Neural cell (in vitro differentiated cells): ENCODE measurements around the gene NME7. TPM values are rescaled to one million over a fixed set of nuclear protein-coding genes. Genes with fewer than 3 reads are reported as not detected.

Experiments used
- H2AFZ ChIP-seq: fragments of 200-600, 300-800 bp; sonication (generic), shearing (Covaris generic); 2 replicates; pipeline ENCODE4 v1.6.0; 2014; ENCODE audit warnings: low read depth, mild to moderate bottlenecking, antibody characterized with exemption, low read length, moderate library complexity
- H3F3A ChIP-seq: fragments of 200-600 bp; shearing (Covaris generic); 2 replicates; pipeline ENCODE4 v1.6.1; 2016; ENCODE audit warnings: mild to moderate bottlenecking, moderate library complexity, mixed read lengths, antibody characterized with exemption, low read length; ENCODE audit not compliant: insufficient read depth, poor library complexity, severe bottlenecking
- H3K27ac ChIP-seq: fragments of 200-600, 300-800 bp; sonication (generic), shearing (Covaris generic); 2 replicates; pipeline ENCODE4 v1.5.1; 2014; ENCODE audit warnings: mild to moderate bottlenecking, low read length, moderate library complexity
- H3K27me3 ChIP-seq: fragments of 300-800, 200-600 bp; sonication (generic), shearing (Covaris generic); 2 replicates; pipeline ENCODE4 v1.6.0; 2014; ENCODE audit warnings: mild to moderate bottlenecking, low read depth, low read length, moderate library complexity; ENCODE audit not compliant: insufficient read depth
- H3K36me3 ChIP-seq: fragments of 300-800, 200-600 bp; sonication (generic), shearing (Covaris generic); 2 replicates; pipeline ENCODE4 v1.5.1; 2014; ENCODE audit warnings: mild to moderate bottlenecking, antibody characterized with exemption, low read length, moderate library complexity; ENCODE audit not compliant: insufficient read depth
- H3K4me2 ChIP-seq: fragments of 300-800, 200-600 bp; sonication (generic), shearing (Covaris generic); 2 replicates; pipeline ENCODE4 v1.6.0; 2014; ENCODE audit warnings: mild to moderate bottlenecking, low read length
- H3K4me3 ChIP-seq: fragments of 300-800, 200-600 bp; sonication (generic), shearing (Covaris generic); 2 replicates; pipeline ENCODE4 v1.5.1; 2014; ENCODE audit warnings: mild to moderate bottlenecking, low read length, moderate library complexity
- H3K79me2 ChIP-seq: fragments of 200-600 bp; shearing (Covaris generic); replicated peaks from 2 replicates; pipeline ENCODE4 v1.6.0; 2014; ENCODE audit warnings: mild to moderate bottlenecking, low read length, moderate library complexity; ENCODE audit not compliant: insufficient read depth
- H3K9ac ChIP-seq: fragments of 300-800, 200-600 bp; sonication (generic), shearing (Covaris generic); 2 replicates; pipeline ENCODE4 v1.6.1; 2016; ENCODE audit warnings: mild to moderate bottlenecking, low read length, mixed read lengths
- H3K9me2 ChIP-seq: fragments of 200-600 bp; shearing (Covaris generic); 2 replicates; pipeline ENCODE4 v1.6.1; 2016; ENCODE audit warnings: mild to moderate bottlenecking, low read length, mixed read lengths; ENCODE audit not compliant: insufficient read depth
- H3K9me3 ChIP-seq: fragments of 200-600, 300-800 bp; sonication (generic), shearing (Covaris generic); 2 replicates; pipeline ENCODE4 v1.6.1; 2016; ENCODE audit warnings: mild to moderate bottlenecking, mixed run types, low read length, moderate library complexity, mixed read lengths
- H4K20me1 ChIP-seq: fragments of 200-600 bp; shearing (Covaris generic); 2 replicates; pipeline ENCODE4 v1.6.1; 2016; ENCODE audit warnings: mild to moderate bottlenecking, mixed run types; ENCODE audit not compliant: insufficient read depth
- CTCF ChIP-seq: fragments of 450-650 bp; IDR thresholded peaks from 2 replicates; pipeline ENCODE4 v1.5.1; 2014; ENCODE audit warnings: antibody characterized with exemption, mild to moderate bottlenecking, moderate library complexity; ENCODE audit not compliant: poor library complexity, severe bottlenecking
- EP300 ChIP-seq: fragments of 450-650 bp; conservative IDR thresholded peaks from 2 replicates; pipeline ENCODE4 v1.6.1; 2014; ENCODE audit warnings: antibody characterized with exemption, mild to moderate bottlenecking, moderate library complexity; ENCODE audit not compliant: poor library complexity, severe bottlenecking
- EZH2 ChIP-seq: fragments of 200-600, 300-800 bp; shearing (Covaris generic), sonication (generic); IDR thresholded peaks from 2 replicates; pipeline ENCODE4 v1.6.1; 2014; ENCODE audit warnings: antibody characterized with exemption, low read length, borderline replicate concordance, mild to moderate bottlenecking; ENCODE audit not compliant: insufficient read depth, poor library complexity, severe bottlenecking
- MXI1 ChIP-seq: fragments of 450-650 bp; conservative IDR thresholded peaks from 2 replicates; pipeline ENCODE4 v1.6.1; 2014; ENCODE audit warnings: antibody characterized with exemption, mild to moderate bottlenecking; ENCODE audit not compliant: poor library complexity, severe bottlenecking
- POLR2AphosphoS5 ChIP-seq: IDR thresholded peaks from 2 replicates; pipeline ENCODE4 v1.6.1; 2012
- RAD21 ChIP-seq: fragments of 450-650 bp; conservative IDR thresholded peaks from 2 replicates; pipeline ENCODE4 v1.6.1; 2014; ENCODE audit warnings: antibody characterized with exemption, mild to moderate bottlenecking, moderate library complexity
- REST ChIP-seq: IDR thresholded peaks from 2 replicates; pipeline ENCODE4 v1.6.1; 2012; ENCODE audit warnings: borderline replicate concordance
- SMC3 ChIP-seq: fragments of 450-650 bp; conservative IDR thresholded peaks from 2 replicates; pipeline ENCODE4 v1.6.1; 2014; ENCODE audit warnings: antibody characterized with exemption, mild to moderate bottlenecking, moderate library complexity; ENCODE audit not compliant: poor library complexity
- TAF1 ChIP-seq: IDR thresholded peaks from 2 replicates; pipeline ENCODE4 v1.6.1; 2012; ENCODE audit warnings: low read depth
- polyA plus RNA-seq: library from polyadenylated mRNA; depleted of rRNA; stranded (reverse); fragments of >200 nt; gene quantifications from 2 replicates; pipeline ENCODE4 v1.2.3, GENCODE V29; 2014

Gene NME7
- polyA plus RNA-seq, 1 donor from 2014 or later: 42.4 TPM

- Histone ChIP-seq H3K79me2 (no peaks in the 10 kb centered on the region), H3K36me3 (no peaks in the 10 kb centered on the region), H3K4me2 (no peak overlapping the region), H3K27me3 (no peaks in the 10 kb centered on the region), H3F3A (no peaks in the 10 kb centered on the region), H4K20me1 (no peaks in the 10 kb centered on the region), H3K9ac (no peak overlapping the region), H3K9me2 (no peaks in the 10 kb centered on the region), H2AFZ (no peak overlapping the region), H3K4me3 (no peak overlapping the region), H3K9me3 (no peaks in the 10 kb centered on the region), H3K27ac (no peak overlapping the region)
- no peak for TF ChIP-seq REST
- no peak for TF ChIP-seq SMC3
- TF ChIP-seq MXI1: no peak
- no peak for TF ChIP-seq POLR2AphosphoS5
- TF ChIP-seq EP300: no peak
- TF ChIP-seq TAF1: no peak
- TF ChIP-seq RAD21: no peak
- TF ChIP-seq CTCF: no peak
- no peak for TF ChIP-seq EZH2
These were observed 163.4 kb downstream of the NME7 start for GRCh38 chr1:169204157-169204556.

- Histone ChIP-seq H3K9ac (no peak overlapping the region), H2AFZ (no peak overlapping the region), H4K20me1 (no peaks in the 10 kb centered on the region), H3K36me3 (no peaks in the 10 kb centered on the region), H3F3A (no peaks in the 10 kb centered on the region), H3K4me2 (no peak overlapping the region), H3K27ac (no peak overlapping the region), H3K9me2 (no peaks in the 10 kb centered on the region), H3K79me2 (no peaks in the 10 kb centered on the region), H3K4me3 (no peak overlapping the region), H3K9me3 (no peaks in the 10 kb centered on the region), H3K27me3 (no peaks in the 10 kb centered on the region)
- no peak for TF ChIP-seq REST
- no peak for TF ChIP-seq SMC3
- TF ChIP-seq CTCF: no peak
- no peak for TF ChIP-seq RAD21
These were observed 164.6 kb downstream of the NME7 start for GRCh38 chr1:169202791-169203665.
